Mesenchymal stem cell (in vitro differentiated cells and primary cell): ENCODE measurements around the gene ZNF474.

ENCODE experiments used
- DNase-seq: peaks from one replicate; pipeline ENCODE4 v3.0.0-alpha.2; 2013
- H2AFZ ChIP-seq: one replicate; pipeline ENCODE4 v1.6.1; 2013; ENCODE audit warnings: low read depth, mild to moderate bottlenecking, control low read depth, inconsistent platforms, low read length, moderate library complexity
- H2AK5ac ChIP-seq: 2 replicates; pipeline ENCODE4 v1.6.1; 2013; ENCODE audit warnings: low read length, moderate library complexity, mild to moderate bottlenecking, inconsistent platforms; ENCODE audit not compliant: severe bottlenecking
- H2BK120ac ChIP-seq: one replicate; pipeline ENCODE4 v1.6.1; 2013; ENCODE audit warnings: low read depth, mild to moderate bottlenecking, inconsistent platforms, low read length, moderate library complexity
- H2BK12ac ChIP-seq, 2 experiments: one replicate each; pipeline ENCODE4 v1.6.1; 2013; ENCODE audit warnings: inconsistent platforms in 2 of 2, low read length in 2 of 2, mild to moderate bottlenecking in 2 of 2, moderate library complexity in 2 of 2, control low read depth in 1 of 2
- H2BK15ac ChIP-seq: one replicate; pipeline ENCODE4 v1.6.1; 2013; ENCODE audit warnings: mild to moderate bottlenecking, low read depth, inconsistent platforms; ENCODE audit not compliant: poor library complexity, severe bottlenecking
- H2BK5ac ChIP-seq: 2 replicates; pipeline ENCODE4 v1.6.1; 2013; ENCODE audit warnings: low read depth, mild to moderate bottlenecking, low read length, control low read depth, inconsistent platforms; ENCODE audit not compliant: poor library complexity, severe bottlenecking
- H3K14ac ChIP-seq, 2 experiments: one replicate each; pipeline ENCODE4 v1.6.1; 2013; ENCODE audit warnings: inconsistent platforms in 2 of 2, low read length in 2 of 2, control low read depth in 1 of 2, mild to moderate bottlenecking in 1 of 2, moderate library complexity in 1 of 2
- H3K18ac ChIP-seq, 2 experiments: one replicate each; pipeline ENCODE4 v1.6.1; 2013; ENCODE audit warnings: inconsistent platforms in 2 of 2, low read length in 2 of 2, control low read depth in 1 of 2, low read depth in 1 of 2, mild to moderate bottlenecking in 1 of 2
- H3K23ac ChIP-seq, 2 experiments: one replicate each; pipeline ENCODE4 v1.6.1; 2013; ENCODE audit warnings: inconsistent platforms in 2 of 2, low read length in 2 of 2, mild to moderate bottlenecking in 2 of 2, moderate library complexity in 2 of 2, control low read depth in 1 of 2
- H3K27ac ChIP-seq: 2 replicates; pipeline ENCODE4 v1.5.1; 2013; ENCODE audit warnings: mild to moderate bottlenecking, moderate library complexity, low read length, control low read depth, inconsistent platforms; ENCODE audit not compliant: poor library complexity, severe bottlenecking
- H3K27me3 ChIP-seq, 2 experiments: 2 replicates each; pipeline versions ENCODE4 v1.6.1 to v1.7.0; 2013; ENCODE audit warnings: low read length in 2 of 2, mild to moderate bottlenecking in 2 of 2, moderate library complexity in 2 of 2, control low read depth in 1 of 2, inconsistent platforms in 1 of 2; ENCODE audit not compliant: control insufficient read depth in 1 of 2, insufficient read depth in 1 of 2
- H3K36me3 ChIP-seq, 2 experiments: 2 replicates each; pipeline versions ENCODE4 v1.6.1 to v1.7.0; 2013; ENCODE audit warnings: low read length in 2 of 2, control low read depth in 1 of 2, inconsistent platforms in 1 of 2, low read depth in 1 of 2, mild to moderate bottlenecking in 1 of 2; ENCODE audit not compliant: insufficient read depth in 2 of 2, control insufficient read depth in 1 of 2
- H3K4ac ChIP-seq, 2 experiments: one replicate each; pipeline ENCODE4 v1.6.1; 2013; ENCODE audit warnings: inconsistent platforms in 2 of 2, low read length in 2 of 2, mild to moderate bottlenecking in 2 of 2, moderate library complexity in 2 of 2, control low read depth in 1 of 2, low read depth in 1 of 2
- H3K4me1 ChIP-seq: 2 replicates; pipeline ENCODE4 v1.6.1; 2013; ENCODE audit warnings: low read depth, low read length, control low read depth; ENCODE audit not compliant: control insufficient read depth, insufficient read depth
- H3K4me2 ChIP-seq: 2 replicates; pipeline ENCODE4 v1.6.1; 2013; ENCODE audit warnings: low read length, mild to moderate bottlenecking, inconsistent platforms; ENCODE audit not compliant: poor library complexity, severe bottlenecking
- H3K4me3 ChIP-seq, 2 experiments: 2 replicates each; pipeline versions ENCODE4 v1.5.1 to v1.7.0; 2013; ENCODE audit warnings: low read length in 2 of 2, mild to moderate bottlenecking in 2 of 2, control low read depth in 1 of 2, low read depth in 1 of 2; ENCODE audit not compliant: insufficient read depth in 1 of 2
- H3K79me1 ChIP-seq: replicated peaks from 2 replicates; pipeline ENCODE4 v1.6.1; 2013; ENCODE audit warnings: mild to moderate bottlenecking, control low read depth, low read length, inconsistent platforms; ENCODE audit not compliant: poor library complexity, severe bottlenecking
- H3K9ac ChIP-seq: 2 replicates; pipeline ENCODE4 v1.7.0; 2013; ENCODE audit warnings: mild to moderate bottlenecking, low read length, moderate library complexity
- H3K9me3 ChIP-seq: 2 replicates; pipeline ENCODE4 v1.7.0; 2013; ENCODE audit warnings: mild to moderate bottlenecking, low read length; ENCODE audit not compliant: control insufficient read depth
- H4K8ac ChIP-seq: one replicate; pipeline ENCODE4 v1.6.1; 2013; ENCODE audit warnings: inconsistent platforms, mild to moderate bottlenecking, low read length, moderate library complexity
- H4K91ac ChIP-seq: one replicate; pipeline ENCODE4 v1.6.1; 2013; ENCODE audit warnings: mild to moderate bottlenecking, low read length, inconsistent platforms
- WGBS: methylation state at CpG from one replicate; pipeline ENCODE4 v1.1.7; 2013; ENCODE audit warnings: mixed read lengths; 5-methylcytosine and 5-hydroxymethylcytosine counted together

Gene ZNF474

DNA sequence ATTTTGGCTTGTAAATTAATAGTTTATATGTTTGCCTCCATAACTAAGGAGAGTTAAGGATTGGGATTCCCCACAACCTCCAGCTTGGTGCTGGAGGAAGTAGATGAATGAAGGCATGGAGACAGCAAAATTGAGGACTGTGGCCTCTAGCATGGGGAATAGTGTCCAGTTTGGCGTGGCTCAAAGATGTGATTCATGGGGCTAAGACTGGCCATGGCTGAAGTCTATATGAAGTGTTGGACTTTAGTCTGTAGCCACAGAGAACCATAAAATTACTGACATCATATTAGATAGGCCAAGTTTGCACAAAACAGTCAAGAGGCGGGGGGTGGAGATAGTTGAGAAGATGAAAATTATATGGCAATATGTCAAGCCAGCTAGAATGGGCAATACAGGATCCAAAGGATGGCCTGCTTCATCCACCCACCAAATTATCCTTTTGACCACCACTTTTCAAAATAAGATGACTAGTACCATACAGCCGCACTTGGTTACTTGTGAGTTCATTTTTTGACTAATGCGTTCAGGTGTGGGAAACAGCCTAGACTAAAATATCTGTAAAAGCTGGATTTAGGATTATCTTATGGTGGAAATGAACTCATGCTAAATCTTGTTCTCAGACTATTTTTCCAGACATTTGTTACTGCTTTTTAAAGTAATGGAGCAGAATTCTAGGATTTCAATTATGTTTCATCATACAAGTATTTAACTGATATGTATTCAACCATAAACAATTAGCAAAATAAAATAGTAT, 40.2 kb downstream of the ZNF474 start:
- Histone ChIP-seq H3K18ac (no peak overlapping the region), H2AFZ (no peak overlapping the region), H2BK12ac (no peak overlapping the region), H2BK5ac (no peak overlapping the region), H2BK120ac (no peak overlapping the region), H3K4me2 (no peak overlapping the region), H3K36me3 (no peaks in the 10 kb centered on the region), H3K9ac (no peak overlapping the region), H3K9me3 (no peaks in the 10 kb centered on the region), H3K4me1 (peaks cover 1% of the 10 kb centered on the region), H2BK15ac (no peak overlapping the region), H3K4me3 (no peak overlapping the region), H3K79me1 (no peaks in the 10 kb centered on the region), H4K8ac (no peak overlapping the region), H3K14ac (no peak overlapping the region), H3K4ac (no peak overlapping the region), H3K27ac (no peak overlapping the region), H3K27me3 (no peaks in the 10 kb centered on the region), H2AK5ac (no peak overlapping the region), H4K91ac (no peak overlapping the region), H3K23ac (no peak overlapping the region)
- no peak for DNase-seq
- WGBS, result 100% methylated on average over 2 of the region's 4 CpGs

DNA sequence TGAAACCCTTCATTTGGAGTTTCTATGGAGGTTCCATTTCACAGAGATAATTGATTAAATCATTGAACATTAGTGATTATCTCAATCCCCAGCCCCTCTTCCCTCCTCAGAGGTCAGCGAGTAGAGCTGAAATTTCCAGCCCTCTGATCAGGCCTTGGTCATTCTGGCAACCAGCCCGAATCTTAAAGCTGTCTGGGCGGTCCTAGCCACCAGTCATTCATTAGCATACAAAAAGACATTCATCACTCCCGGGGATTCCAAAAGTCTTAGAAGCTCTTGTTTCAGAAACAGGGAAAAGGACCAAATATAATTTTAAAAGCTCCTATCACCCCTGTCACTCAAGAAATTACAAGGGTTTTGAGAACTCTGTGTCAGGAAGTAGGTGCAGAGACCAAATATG, 41.3 kb downstream of the ZNF474 start:
- peak overlapping the region; percentile 84 for H2BK15ac ChIP-seq
- H3K14ac ChIP-seq, result no peak overlapping the region
- H4K8ac ChIP-seq, result no peak overlapping the region
- H3K9me3 ChIP-seq, result no peaks in the 10 kb centered on the region
- no peak overlapping the region for H3K4ac ChIP-seq
- H3K27ac ChIP-seq, result no peak overlapping the region
- H2BK5ac ChIP-seq, result no peak overlapping the region
- no peak overlapping the region for H3K4me3 ChIP-seq
- H2BK12ac ChIP-seq, result no peak overlapping the region
- H3K27me3 ChIP-seq, result no peaks in the 10 kb centered on the region
- H2AK5ac ChIP-seq, result no peak overlapping the region
- H3K18ac ChIP-seq, result no peak overlapping the region
- H3K4me2 ChIP-seq, result no peak overlapping the region
- no peak overlapping the region for H2AFZ ChIP-seq
- H3K23ac ChIP-seq, result no peak overlapping the region
- no peak overlapping the region for H3K9ac ChIP-seq
- H2BK120ac ChIP-seq, result no peak overlapping the region
- H3K36me3 ChIP-seq, result no peaks in the 10 kb centered on the region
- no peak for DNase-seq
- peaks cover 1% of the 10 kb centered on the region for H3K4me1 ChIP-seq
- H4K91ac ChIP-seq, result no peak overlapping the region
- H3K79me1 ChIP-seq, result no peaks in the 10 kb centered on the region
- WGBS, result 72% methylated on average over 3 of the region's 4 CpGs

DNA sequence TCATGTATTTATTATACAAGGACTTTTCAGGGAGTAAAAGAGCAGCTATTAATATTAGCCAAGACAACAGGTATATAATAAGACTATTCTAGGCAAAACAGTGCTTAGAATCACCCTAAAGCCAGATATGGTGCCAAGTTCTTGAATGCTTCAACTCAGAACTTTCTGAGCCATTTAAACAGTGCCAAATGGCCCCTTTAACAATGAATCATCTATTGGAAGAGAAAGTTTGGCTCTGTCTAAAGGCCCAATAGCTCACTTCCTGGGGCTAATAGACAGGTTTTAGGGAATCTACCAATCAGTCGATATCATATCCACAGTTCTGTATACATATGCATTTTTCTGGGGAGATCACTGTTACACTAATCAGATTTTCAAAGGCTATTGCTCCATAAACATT, 42.9 kb downstream of the ZNF474 start:
- no peaks in the 10 kb centered on the region for H3K79me1 ChIP-seq
- H3K23ac ChIP-seq, result no peak overlapping the region
- H3K27me3 ChIP-seq, result no peaks in the 10 kb centered on the region
- H3K4me2 ChIP-seq, result no peak overlapping the region
- H3K27ac ChIP-seq, result no peak overlapping the region
- H3K14ac ChIP-seq, result no peak overlapping the region
- H3K18ac ChIP-seq, result no peak overlapping the region
- H3K36me3 ChIP-seq, result no peaks in the 10 kb centered on the region
- H3K4me3 ChIP-seq, result no peak overlapping the region
- H3K9me3 ChIP-seq, result no peaks in the 10 kb centered on the region
- no peak overlapping the region for H4K91ac ChIP-seq
- H4K8ac ChIP-seq, result no peak overlapping the region
- no peak overlapping the region for H2AK5ac ChIP-seq
- 100% methylated on average over 1 of the region's 1 CpG for WGBS
- H2BK5ac ChIP-seq, result no peak overlapping the region
- no peak overlapping the region for H2AFZ ChIP-seq
- no peak overlapping the region for H2BK120ac ChIP-seq
- DNase-seq, result no peak
- no peak overlapping the region for H3K9ac ChIP-seq
- peaks cover 1% of the 10 kb centered on the region for H3K4me1 ChIP-seq
- no peak overlapping the region for H2BK15ac ChIP-seq
- no peak overlapping the region for H3K4ac ChIP-seq
- H2BK12ac ChIP-seq, result no peak overlapping the region

DNA sequence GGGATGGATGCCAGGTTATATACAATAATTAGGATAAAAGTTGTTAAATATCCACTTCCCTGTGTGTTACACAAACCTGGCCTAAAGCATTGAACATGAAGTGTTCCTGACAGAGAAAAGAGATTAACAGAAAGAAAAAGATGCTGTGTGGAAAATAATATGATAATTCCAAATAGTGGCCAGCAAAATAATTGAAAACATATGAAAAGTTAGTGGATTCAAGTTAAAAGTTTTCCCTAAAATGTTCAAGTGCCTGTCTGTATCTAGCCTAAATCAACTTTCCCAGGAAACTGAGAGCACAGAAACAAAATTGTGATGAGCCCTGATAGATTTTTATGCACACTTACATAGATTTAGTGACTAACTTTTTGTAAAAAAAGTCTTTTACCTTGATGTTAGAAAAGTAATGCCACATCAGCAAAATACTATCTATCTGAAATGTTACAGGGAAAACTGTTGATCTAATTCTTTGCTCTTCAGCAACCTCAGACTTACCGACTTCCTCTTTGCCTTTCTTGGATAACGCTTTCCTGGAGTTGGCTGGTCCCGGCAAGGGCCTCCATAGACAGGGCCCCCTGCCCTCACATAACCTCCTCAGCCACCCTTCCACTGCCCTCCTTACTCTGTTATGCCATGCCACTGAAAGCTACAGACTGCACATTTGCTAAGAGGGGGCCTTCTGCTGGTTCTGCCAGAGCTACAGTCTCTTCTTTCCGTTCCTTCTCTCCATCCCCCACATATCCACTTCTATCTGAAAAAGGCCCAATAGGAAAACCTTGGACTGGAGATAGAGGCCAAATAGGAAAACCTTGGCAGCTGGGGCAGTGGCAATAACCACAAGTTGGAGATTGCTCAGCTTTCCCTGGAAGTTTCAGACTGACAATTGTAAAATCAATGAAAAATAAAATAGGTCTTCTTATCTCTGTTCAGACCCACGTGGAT, 44.4 kb downstream of the ZNF474 start:
- H3K9me3 ChIP-seq, result no peaks in the 10 kb centered on the region
- 86% methylated on average over 4 of the region's 5 CpGs for WGBS
- no peak overlapping the region for H2AFZ ChIP-seq
- no peaks in the 10 kb centered on the region for H3K79me1 ChIP-seq
- peak overlapping the region in 1 of 2 experiments; percentile 34 for H3K4me3 ChIP-seq
- H2AK5ac ChIP-seq, result no peak overlapping the region
- no peak overlapping the region for H3K4me2 ChIP-seq
- H2BK120ac ChIP-seq, result no peak overlapping the region
- peaks cover 1% of the 10 kb centered on the region for H3K4me1 ChIP-seq
- H3K23ac ChIP-seq, result no peak overlapping the region
- H3K9ac ChIP-seq, result peak overlapping the region; percentile 63
- H3K4ac ChIP-seq, result no peak overlapping the region
- DNase-seq, result no peak
- H3K27me3 ChIP-seq, result no peaks in the 10 kb centered on the region
- H3K14ac ChIP-seq, result no peak overlapping the region
- no peak overlapping the region for H3K18ac ChIP-seq
- H2BK15ac ChIP-seq, result no peak overlapping the region
- no peak overlapping the region for H4K91ac ChIP-seq
- H3K27ac ChIP-seq, result no peak overlapping the region
- no peak overlapping the region for H4K8ac ChIP-seq
- H3K36me3 ChIP-seq, result no peaks in the 10 kb centered on the region
- H2BK12ac ChIP-seq, result no peak overlapping the region
- H2BK5ac ChIP-seq, result no peak overlapping the region
